Activated CD4-positive, alpha-beta T cell treated with anti-CD3 and anti-CD28 coated beads for 24 hours (primary cell): Measurements from ENCODE around the gene ACAP1.

ENCODE experiments used
- DNase-seq, 2 donors: peaks; one replicate each; pipeline ENCODE4 v3.0.0-alpha.2; 2020; ENCODE audit warnings: low read depth in 2 of 2

The ACAP1 gene

DNA sequence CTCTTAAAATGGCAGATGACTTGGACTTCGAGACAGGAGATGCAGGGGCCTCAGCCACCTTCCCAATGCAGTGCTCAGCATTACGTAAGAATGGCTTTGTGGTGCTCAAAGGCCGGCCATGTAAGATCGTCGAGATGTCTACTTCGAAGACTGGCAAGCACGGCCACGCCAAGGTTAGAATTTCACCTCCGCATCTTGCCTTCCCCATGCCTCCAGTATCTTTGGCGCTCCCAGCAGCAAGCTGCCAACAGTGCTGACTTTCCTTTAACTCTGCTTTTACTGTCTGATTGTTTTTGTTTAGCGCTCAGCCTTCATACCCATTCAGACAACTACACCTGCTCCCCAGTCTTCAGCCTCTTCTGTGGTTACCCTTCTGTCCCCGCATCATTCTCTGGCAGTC, 26.7 kb upstream of the ACAP1 start:
- DNase-seq, result no peak

DNA sequence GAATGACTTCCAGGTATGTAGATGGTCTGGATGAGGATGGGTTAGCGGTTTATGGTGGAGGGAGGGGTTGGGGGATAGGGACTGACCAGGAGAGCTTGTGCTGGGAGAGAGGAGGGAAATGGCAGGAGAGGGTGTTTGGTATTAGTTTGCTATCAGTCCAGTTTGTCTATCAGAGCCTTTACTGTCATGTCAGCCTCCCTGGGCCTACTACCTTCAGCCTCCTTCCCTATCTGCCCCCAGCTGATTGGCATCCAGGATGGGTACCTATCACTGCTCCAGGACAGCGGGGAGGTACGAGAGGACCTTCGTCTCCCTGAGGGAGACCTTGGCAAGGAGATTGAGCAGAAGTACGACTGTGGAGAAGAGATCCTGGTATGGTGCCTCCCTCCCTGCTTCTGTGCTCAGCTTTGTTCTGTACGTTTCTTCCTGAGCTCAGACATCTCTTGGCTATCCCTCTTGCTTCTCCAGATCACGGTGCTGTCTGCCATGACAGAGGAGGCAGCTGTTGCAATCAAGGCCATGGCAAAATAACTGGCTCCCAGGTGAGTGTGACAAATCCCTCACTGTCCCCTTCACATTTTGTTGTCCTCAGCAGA, 25.1 kb upstream of the ACAP1 start:
- no peak for DNase-seq

DNA sequence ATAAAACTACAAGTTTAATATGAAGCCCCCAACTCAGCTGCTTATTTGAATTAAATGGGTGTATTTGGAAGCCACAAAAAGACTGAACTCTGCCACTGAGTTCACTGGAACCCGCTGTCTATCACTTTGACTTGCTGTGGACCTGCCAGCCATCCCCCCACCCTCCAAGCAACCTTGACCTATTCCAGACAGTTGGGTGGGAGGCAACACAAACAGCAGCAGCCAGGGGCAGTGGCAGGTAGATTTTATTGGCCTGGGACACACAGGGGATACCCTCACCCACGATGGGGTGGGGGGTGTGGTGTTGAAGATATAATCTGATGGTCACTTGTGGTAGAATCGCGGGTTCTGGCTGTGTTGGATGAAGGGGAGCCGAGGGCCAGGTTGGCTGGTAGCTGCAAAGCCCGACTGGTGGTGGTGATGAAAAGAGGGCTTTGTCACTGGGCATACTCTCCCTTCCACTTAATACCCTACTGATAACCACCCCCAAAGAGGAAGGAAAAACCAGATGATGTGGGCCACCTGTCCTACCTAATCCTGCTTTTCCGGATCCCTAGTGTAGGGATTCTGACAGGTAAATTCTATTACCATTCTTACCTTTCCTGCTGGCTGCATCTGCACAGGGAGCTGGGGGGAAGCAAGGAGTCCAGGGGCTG, 23.8 kb upstream of the ACAP1 start:
- no peak for DNase-seq

DNA sequence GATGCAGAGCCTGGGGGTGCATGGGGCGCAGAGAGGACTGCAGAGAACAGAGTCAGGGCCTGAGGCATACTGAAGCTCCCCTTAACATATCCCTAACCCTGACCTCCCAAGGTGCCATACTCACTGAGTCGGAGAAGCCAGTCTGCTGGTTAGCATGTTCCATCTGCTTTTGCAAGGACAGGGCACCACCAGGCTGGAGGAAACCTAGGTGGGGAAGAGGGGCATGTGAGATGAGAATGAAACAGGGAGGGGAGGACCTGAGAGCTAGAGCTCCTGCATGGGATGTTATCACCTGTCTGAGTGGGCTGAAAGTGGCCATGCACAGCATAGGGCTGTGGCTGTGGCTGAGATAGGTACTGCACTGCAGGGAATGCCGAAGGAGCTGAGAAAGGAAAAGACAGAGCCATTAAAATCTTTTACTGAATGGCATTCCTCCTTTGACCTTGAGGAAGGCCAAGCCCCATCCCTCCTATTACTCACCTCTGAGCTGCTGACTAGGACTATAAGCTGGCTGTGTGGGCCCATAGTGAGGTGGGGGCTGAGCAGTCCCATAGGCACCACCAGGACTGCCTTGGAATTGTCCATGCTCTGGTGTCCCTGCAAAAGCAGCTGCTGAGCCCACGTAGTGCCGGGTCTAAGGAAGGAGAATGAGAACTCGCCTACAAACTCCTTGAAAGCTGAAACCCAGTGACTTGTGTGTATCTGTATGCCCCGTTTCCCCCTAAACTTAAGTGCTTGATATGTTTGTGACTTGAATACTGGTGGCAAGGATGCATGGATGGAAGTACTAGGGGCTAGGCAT, 23.0 kb upstream of the ACAP1 start:
- DNase-seq, result no peak

DNA sequence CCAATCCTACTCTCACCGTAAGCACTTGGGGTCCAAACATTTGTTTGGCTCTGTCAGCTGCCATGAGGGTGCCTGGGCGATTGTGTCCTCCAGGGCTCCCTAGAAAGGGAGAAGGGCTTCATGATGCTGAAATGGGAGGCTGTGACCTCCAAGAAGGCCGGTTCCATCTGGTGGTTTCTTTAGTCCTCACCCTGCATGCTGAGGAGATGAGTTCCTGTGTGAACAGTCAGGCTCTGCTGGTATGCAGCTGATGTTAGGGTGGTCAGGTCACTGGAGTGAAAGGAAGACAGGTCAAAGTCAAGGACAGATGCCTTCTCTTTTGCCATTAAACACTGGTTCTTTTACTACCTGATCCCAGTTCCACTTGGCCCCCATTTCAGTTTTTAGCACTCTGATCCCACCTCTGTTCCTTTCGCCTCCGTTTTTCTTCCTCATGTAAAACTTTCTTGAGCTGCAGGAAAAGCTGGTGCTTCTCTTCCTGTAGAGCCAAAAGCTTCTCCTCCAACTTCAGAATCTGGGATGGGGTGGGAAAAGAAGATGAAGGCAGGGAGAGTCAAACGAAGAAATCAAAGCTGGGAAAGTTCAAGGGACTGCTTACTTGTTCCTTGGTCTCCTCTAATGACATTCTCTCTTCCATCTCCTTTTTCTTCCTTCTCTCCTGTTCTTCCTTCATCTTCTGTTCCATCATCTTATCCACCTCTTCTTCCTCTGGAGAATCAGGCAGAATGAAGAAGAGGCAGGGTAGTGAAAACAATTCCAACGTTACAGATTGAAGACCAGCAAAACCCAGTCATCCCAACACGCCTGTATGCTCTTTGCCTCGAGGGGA, 22.2 kb upstream of the ACAP1 start:
- no peak for DNase-seq

DNA sequence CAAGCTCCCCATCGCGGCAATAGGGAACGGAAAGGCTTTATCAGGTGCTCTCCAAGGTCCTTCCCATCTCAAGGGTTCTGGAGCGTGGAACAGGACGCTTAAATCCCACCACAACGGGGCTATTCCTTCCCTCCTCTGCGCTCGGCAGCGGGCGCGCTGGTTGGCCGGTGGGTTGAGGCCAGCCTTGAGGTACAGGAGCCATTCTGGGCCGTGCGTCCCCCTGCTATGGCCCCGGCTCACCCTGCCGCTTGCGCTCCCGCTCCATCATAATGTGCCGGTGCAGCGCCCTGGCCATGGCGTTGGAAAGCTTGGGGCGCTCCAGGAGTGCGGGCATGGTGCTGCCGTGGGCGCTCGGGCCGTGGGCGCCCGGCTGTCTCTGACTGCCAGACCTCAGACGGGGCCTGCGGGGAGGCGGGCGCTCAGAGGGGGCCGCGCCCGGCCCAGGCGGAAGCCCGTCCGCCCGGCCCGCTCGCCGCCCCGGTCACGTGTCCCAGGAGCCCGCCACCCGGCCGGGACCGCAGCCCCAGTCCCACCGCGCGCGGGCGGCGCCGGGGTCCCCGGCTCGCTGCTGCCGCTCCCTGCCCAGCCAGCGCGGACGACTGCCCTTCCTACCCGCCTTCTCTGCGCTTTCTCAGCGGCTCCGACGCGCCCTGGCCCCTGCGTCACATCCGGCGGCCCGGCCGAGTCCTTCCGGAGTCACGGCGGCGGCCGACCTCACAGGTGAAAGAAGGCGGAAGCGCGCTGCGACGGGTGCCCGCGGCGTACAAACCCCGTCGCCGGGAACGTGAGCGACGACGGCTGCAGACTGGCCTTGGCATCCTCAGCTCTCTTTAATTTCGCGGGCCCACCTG, 21.4 kb upstream of the ACAP1 start, which contains the start of gene GPS2:
GPS2 (minus strand) TSS at position 642 of the 851 bp plus-strand sequence; CDS start at position 334, 308 bp downstream.
- peak; percentile 86 to 92 for DNase-seq

DNA sequence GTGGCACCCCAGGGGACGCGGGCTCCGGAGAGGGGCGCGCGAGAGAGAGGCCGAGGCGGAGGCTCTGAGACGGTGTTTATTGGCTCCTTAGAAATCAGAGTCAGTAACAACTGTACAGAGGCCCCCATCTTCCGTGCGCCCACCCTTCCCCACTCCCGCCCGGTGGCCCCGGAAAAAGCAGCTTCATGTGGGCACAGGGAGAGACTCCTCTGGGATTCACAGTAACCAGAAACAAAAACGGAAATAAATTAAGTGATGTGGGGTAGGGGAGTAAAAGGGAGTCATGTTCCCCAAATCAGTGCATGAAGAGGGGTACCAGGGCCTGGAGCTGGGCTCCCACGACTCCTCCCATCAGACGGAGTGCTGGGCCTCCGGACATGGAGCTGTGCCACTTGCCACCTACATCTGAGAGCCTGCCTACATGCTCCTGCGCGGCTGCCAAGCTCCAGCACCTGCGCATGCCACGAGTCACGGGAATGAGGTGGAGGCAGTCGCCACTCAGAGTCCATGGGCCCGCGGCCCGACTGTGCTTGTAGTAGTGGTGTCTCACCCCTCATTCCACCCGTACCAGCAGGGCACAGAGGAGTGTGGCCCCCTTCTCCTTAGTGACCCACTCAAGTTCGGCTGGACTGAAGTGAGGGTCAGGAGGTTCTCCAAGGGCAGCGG, 20.6 kb upstream of the ACAP1 start:
- no peak for DNase-seq

DNA sequence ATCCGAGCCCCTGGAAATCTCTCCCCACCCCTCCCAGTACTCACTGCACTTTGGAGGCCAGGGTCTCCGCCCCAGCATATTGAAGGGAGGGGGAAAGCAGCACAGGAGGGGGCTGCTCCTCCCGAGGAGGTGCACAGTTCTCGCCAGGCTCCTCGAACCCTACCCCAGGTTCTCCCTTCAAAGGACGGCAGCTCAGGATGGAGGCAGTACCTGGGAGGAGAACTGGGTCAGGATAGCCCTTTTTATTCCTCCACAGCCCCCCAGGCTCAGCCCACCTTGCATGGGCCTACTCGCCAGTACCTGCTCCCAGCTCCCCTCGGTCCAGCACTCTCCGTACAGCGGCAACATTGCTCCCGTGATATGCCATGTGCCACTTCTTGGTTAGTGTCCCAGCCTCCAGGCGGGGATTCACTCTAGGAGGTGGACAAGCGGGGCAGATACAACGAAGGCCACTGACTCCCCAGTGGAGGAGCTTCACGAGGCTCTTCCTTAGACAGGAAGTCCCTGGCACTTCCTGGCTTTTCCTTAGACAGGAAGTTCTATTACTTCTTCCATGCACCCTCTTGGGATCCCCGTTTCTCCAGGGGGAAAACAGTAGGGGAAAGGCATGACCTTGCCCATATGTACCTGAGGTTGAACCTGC, 19.0 kb upstream of the ACAP1 start:
- DNase-seq, result no peak

DNA sequence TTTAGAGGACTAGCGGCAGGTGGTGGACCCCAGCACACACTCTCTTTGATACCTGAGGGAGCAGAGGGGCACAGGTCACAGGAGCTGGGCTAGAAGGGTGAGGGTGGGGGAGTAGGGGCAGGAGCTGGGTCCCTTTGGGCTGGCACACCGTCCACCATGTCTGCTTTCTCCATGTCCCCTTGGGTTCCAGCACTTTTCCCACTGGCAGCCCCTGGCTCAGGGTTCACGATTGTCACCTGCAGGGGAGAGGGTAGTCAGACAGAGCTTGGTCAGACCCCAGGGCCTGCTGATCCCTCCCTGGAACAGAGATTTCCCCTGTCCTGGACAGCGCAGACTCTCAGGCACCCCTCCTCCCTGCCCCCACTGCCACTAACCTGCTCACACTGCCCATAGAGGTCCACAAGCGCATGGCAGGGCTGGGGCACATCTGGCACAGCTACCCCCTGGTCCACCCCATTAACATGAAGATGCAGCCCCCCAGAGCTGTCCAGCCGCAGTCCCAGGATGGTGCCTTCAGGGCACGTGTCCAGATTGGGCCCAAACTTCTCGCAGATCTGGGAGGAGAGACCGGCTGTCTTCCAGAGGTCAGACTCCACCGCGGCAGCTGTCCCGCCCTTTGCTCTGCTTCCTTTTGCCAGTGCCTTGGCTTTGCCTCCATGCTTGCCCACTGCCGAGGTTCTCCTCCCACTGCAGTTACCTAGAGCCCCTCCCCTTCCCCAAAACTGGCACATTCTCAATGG, 18.0 kb upstream of the ACAP1 start:
- DNase-seq, result no peak

DNA sequence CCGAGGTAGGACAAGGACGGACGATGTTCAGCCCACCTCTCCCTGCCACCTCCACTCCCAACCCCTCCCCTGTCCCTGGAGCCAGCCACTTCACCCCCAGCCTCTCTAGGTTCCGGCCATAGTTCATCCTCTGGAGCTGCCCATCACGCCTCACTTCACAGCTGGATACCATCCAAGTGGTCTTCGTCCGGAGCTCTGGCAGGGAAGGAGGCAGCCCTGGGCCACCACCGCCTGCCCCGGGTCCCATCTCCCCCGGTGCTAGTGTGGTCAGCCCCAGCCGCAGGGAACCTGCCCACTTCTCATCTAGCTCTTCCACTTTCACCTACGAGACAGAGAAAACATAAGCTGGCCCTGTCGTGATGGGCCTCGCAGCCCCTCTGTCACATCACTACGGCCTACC, 14.9 kb upstream of the ACAP1 start:
- no peak for DNase-seq

DNA sequence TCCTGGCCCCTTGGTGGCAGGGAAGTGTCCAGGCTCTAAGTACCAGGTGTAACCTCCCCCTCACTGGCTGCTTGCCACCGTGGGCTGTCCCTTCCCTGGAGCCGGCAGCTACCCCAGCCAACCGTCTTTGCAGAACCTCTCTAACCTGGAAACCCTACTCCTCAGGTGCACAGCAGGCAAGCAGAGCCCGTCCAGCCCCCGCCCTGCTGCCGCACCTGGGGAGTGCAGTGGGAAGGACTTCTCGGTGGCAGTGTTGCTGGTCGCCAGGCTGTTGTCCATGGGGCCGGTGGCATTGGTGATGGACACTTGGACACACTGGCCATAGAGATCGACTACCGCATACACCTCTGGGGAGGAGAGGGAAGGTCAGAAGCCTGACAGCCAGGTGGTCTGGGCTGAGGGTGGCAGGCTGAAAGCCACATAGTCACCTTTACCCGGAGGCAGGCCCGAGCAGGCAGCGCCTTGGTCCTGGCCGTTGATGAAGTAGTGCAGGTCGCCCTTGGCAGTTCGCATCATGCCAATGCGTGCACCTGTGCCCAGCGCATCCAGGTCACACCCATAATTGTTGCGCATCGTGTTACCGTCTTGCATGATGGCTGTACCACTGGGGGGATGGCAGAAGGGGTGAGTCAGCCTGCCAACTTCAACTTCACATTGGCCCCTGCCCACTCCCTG, 13.7 kb upstream of the ACAP1 start:
- DNase-seq, result no peak

DNA sequence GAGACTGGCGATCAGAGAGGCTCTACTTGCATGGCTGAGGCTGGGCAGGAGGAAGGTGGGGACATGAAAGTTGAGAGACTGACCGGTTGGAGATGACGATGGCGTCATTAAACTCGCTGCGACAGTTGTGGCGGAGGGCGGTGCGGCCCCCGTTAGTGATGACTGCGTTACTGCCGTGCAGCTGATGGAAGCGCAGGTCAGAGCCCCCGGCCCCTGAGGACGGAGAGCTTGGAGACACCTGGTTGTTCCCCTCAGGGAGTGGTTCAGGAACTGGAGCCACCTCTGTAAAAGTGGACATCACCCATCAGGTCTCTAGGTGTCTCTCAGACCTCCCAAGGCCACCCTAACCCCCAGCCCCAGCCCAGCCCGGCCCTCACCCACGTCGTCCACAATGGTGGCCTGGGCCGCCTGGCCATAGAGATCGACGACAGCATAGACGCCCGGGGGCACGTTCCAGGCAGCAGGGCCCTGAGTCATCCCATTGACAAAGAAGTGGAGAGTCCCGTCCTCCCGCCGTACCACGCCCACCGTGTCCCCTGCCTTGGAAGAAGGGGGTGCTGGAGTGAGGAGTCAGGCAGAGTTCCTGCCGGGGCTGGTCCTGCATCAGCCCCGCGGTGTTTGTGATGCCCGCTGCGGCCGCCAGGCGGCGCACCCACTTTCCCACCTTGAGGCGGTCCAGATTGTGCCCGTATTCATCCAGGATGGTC, 12.4 kb upstream of the ACAP1 start:
- DNase-seq, result peak; percentile 49 to 56

DNA sequence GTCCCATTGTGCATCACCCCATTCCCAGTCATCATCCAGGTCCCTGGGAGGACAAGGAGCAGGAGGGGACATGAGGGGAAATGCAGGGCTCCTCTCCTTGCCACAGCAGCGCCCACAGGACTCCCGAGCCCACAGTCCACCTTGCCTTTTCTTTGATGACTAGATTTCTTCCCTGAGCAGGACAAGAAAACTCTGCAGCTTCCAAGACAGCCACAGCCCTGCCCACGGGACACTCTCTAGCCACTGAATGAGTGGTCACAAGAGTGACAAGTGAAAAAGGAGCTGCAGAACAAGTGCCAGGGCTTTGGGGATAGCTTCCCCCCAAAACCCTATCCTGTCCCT, 11.9 kb upstream of the ACAP1 start:
- DNase-seq, result no peak

DNA sequence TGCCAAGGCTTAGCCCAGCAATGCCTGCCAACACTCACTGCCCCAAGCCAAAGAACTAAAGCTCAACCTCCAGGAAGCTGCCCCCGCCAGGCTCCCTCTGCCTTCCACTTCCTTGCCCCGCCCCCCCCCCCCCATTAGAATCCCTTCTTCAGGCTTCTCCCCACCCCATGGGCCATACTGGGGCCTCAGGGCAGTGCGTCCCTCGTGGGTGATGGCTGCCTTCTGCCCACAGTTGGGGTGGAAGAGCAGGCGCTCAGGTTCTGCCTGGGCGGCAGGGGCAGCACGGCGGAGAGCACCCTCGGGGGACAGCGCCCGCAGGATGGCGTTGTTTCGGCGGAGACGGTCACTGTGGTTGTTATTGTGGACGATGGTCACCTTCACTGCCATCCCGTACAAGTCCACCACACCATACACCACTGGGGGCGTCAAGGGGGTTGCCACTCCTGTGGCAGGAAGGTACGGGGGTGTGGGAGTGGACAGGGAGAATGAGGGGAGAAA, 11.2 kb upstream of the ACAP1 start:
- DNase-seq, result no peak

DNA sequence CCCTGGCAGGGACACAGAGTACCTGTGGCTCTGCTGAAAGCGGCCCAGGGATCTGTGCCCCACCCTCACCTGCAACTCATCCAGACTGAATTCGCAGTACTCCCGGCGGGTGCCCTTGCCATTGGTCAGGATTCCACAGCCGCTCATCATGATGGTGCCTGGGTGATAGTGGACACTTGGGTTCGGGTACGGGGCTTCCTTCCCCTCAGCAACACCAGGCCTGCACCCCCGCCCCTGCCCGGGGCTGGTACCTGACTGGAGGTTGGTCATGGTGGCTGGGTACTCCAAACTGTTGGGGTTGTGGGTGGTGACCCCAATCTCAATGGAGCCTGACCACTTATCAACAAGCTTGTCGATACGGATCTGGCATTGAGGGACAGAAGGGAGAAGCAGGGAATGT, 10.1 kb upstream of the ACAP1 start:
- DNase-seq, result no peak

DNA sequence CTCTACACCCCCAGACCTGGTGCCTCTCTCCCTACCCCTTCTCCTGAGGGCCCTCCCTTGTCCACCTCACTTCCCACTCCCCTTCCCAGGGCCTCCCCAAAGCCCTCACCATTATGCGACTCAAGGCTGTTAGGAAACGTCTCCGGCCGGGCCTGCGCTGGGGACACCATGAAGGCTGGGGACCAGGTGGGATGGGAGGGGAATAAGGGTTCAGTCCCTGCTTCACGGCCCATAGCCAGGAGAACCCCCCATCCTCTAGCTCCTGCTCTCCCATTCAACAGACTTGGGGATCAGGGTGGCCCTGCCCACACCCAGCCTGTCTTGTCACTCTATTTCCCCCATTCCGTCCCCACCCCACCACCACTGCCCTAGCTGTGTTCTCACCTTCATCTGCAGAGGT, 9.3 kb upstream of the ACAP1 start:
- no peak for DNase-seq

DNA sequence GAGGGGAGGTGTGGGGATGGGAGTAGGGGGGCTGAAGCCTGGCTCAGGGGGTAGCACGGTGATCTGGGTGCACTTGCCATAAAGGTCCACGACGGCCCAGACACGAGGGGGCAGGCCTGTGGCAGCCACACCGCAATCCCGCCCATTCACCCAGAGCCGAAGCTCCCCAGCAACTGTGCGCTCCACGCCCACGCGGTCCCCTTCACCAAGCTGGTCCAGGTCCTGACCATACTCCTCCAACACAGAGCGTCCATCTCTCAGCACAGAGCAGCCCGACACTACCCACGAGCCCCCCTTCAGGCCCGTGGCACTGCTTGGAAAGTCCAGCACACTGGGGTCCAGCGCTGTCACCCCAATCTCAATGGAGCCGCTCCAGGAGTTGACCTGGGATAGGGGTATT, 8.8 kb upstream of the ACAP1 start:
- DNase-seq, result no peak

DNA sequence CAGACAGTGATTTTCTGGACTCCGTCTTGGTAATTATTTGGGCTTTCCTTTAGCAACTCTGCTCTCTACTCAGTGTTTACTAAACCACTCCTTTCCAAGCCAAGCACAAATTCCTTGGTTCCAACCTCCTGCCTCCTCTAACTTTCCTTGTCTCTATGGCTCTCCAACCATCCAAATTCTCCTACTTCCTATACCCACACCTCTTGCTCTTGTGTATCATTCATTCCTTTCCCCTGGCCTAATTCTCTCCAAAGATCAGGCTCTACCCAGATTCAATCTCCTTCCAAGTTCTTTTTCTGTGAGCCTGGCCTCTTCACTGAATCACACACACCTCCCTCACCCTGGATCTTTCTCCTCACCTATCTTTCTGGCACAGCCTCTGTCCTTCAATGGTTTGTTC, 8.3 kb upstream of the ACAP1 start:
- no peak for DNase-seq
